ENCODE measurements around the gene POP4. TPM values are rescaled to one million over a fixed set of nuclear protein-coding genes. Genes with fewer than 3 reads are reported as not detected.
A peak's percentile ranks its signal among the peaks of the same experiment; 100 is the strongest.

The POP4 gene
- total and polyA plus RNA-seq, 9 of the 15 experiments (the other 6 are each of a cell fraction or from before 2014, with no cell fraction given) = 42.1 to 128 (median 99.0) TPM

- TF ChIP-seq HMG20A (CRISPR knock-in tag; conservative IDR thresholded peaks at IDR 0.05) = no peak
- TF ChIP-seq HOXB6 (CRISPR knock-in tag; IDR thresholded peaks at IDR 0.05; ENCODE audit: borderline replicate concordance) = no peak
- TF ChIP-seq CTBP1 (IDR thresholded peaks at IDR 0.05; ENCODE audit: borderline replicate concordance) = 0 out of 2 replicates have a peak, but pooled peaks have one; percentile 51
- TF ChIP-seq ZC3H4 (CRISPR knock-in tag; IDR thresholded peaks at IDR 0.05; ENCODE audit: borderline replicate concordance) = peak; percentile 83; the same call in 1 of the 2 replicates
- peak; percentile 91; the same call in 1 of the 2 replicates for TF ChIP-seq NKRF (IDR thresholded peaks at IDR 0.05; ENCODE audit: borderline replicate concordance)
- peak; percentile 80; the same call in 1 of the 2 replicates for TF ChIP-seq ZBTB43 (CRISPR knock-in tag; IDR thresholded peaks at IDR 0.05)
- TF ChIP-seq ZNF507 (tag; conservative IDR thresholded peaks at IDR 0.05) = no peak
- peak; percentile 100 for TF ChIP-seq C11orf30 (IDR thresholded peaks at IDR 0.05; ENCODE audit: low read depth)
- TF ChIP-seq ATF3 (IDR thresholded peaks at IDR 0.05) = peak; percentile 87
- TF ChIP-seq ATF3 (CRISPR knock-in tag; conservative IDR thresholded peaks at IDR 0.05) = peak; percentile 45; the same call in 1 of the 2 replicates
- peak; percentile 75 for TF ChIP-seq NFIC (IDR thresholded peaks at IDR 0.05)
- TF ChIP-seq NCOR1 (IDR thresholded peaks at IDR 0.05) = 0 out of 2 replicates have a peak, but pooled peaks have one; percentile 4
- TF ChIP-seq MCM3 (IDR thresholded peaks at IDR 0.05) = no peak
- TF ChIP-seq FOXJ2 (tag; IDR thresholded peaks at IDR 0.05) = 0 out of 2 replicates have a peak, but pooled peaks have one; percentile 17
- TF ChIP-seq HINFP (tag; conservative IDR thresholded peaks at IDR 0.05; ENCODE audit: low read depth) = no peak
- 0 out of 2 replicates have a peak, but pooled peaks have one; percentile 18 for TF ChIP-seq TCF7 (IDR thresholded peaks at IDR 0.05; ENCODE audit: borderline replicate concordance)
- no peak for TF ChIP-seq SFPQ (IDR thresholded peaks at IDR 0.05; ENCODE audit: low read depth, low read length)
- no peak for TF ChIP-seq BMI1 (IDR thresholded peaks at IDR 0.05; ENCODE audit: low read length)
Measured at GRCh38 chr19:29605653-29606419, at the start of gene POP4 (continued).

Measured in K562 (cell line).